GM12873 (cell line): ENCODE data around the gene GSG1L.

Experiments used
- CTCF ChIP-seq: IDR thresholded peaks from 2 replicates; pipeline ENCODE4 v1.5.1; 2012; ENCODE audit warnings: low read depth, mild to moderate bottlenecking, moderate library complexity, low read length, control low read depth; ENCODE audit not compliant: insufficient read depth; ENCODE audit errors: missing control alignments

The GSG1L gene

GRCh38 chr16:28098959-28099945, 35.7 kb upstream of the GSG1L start:
- TF ChIP-seq CTCF = no peak

- no peak for TF ChIP-seq CTCF
Observed at GRCh38 chr16:28098171-28098958, 34.9 kb upstream of the GSG1L start.

- TF ChIP-seq CTCF = no peak
Observed at GRCh38 chr16:28096983-28097899, 33.7 kb upstream of the GSG1L start.

- no peak for TF ChIP-seq CTCF
Observed at GRCh38 chr16:28093385-28093725, 29.8 kb upstream of the GSG1L start.

- no peak for TF ChIP-seq CTCF
Observed at GRCh38 chr16:28092721-28093384, 29.3 kb upstream of the GSG1L start.

- no peak for TF ChIP-seq CTCF
Observed at GRCh38 chr16:28091656-28092055, 28.1 kb upstream of the GSG1L start.
